H9 (cell line): ENCODE measurements around the gene UBE4A. TPM values are rescaled to one million over a fixed set of nuclear protein-coding genes. Genes with fewer than 3 reads are reported as not detected.

ENCODE experiments used
- DNase-seq: peaks from one replicate; pipeline ENCODE4 v3.0.0-alpha.2; 2017
- H2AFZ ChIP-seq: one replicate; pipeline ENCODE4 v1.6.1; 2013; ENCODE audit warnings: mild to moderate bottlenecking, low read length, control low read depth, moderate library complexity
- H2AK5ac ChIP-seq: 2 replicates; pipeline ENCODE4 v1.6.1; 2013; ENCODE audit warnings: low read length, control low read depth, mixed read lengths; ENCODE audit not compliant: insufficient read length
- H2BK120ac ChIP-seq: one replicate; pipeline ENCODE4 v1.6.1; 2013; ENCODE audit warnings: low read depth, mild to moderate bottlenecking, low read length, control low read depth, inconsistent platforms; ENCODE audit not compliant: poor library complexity, severe bottlenecking
- H2BK12ac ChIP-seq: 2 replicates; pipeline ENCODE4 v1.6.1; 2013; ENCODE audit warnings: low read length, control low read depth, mixed read lengths, low read depth; ENCODE audit not compliant: insufficient read length
- H2BK15ac ChIP-seq: 2 replicates; pipeline ENCODE4 v1.6.1; 2013; ENCODE audit warnings: low read depth, low read length, control low read depth
- H2BK20ac ChIP-seq: one replicate; pipeline ENCODE4 v1.6.1; 2013; ENCODE audit warnings: low read depth, mild to moderate bottlenecking, low read length, control low read depth, inconsistent platforms; ENCODE audit not compliant: poor library complexity, severe bottlenecking
- H2BK5ac ChIP-seq: 2 replicates; pipeline ENCODE4 v1.6.1; 2013; ENCODE audit warnings: low read length, control low read depth, mixed read lengths; ENCODE audit not compliant: insufficient read length
- H3K14ac ChIP-seq: 2 replicates; pipeline ENCODE4 v1.6.1; 2013; ENCODE audit warnings: low read length, control low read depth; ENCODE audit not compliant: insufficient read depth
- H3K18ac ChIP-seq: 2 replicates; pipeline ENCODE4 v1.6.1; 2013; ENCODE audit warnings: low read depth, mild to moderate bottlenecking, mixed read lengths, low read length, control low read depth; ENCODE audit not compliant: insufficient read length
- H3K23ac ChIP-seq: 2 replicates; pipeline ENCODE4 v1.6.1; 2013; ENCODE audit warnings: low read length, control low read depth, mixed read lengths, low read depth; ENCODE audit not compliant: insufficient read length
- H3K23me2 ChIP-seq: 2 replicates; pipeline ENCODE4 v1.6.1; 2013; ENCODE audit warnings: low read depth, mild to moderate bottlenecking, mixed read lengths, low read length, control low read depth; ENCODE audit not compliant: insufficient read length, poor library complexity, severe bottlenecking
- H3K27ac ChIP-seq: 2 replicates; pipeline ENCODE4 v1.5.1; 2013; ENCODE audit warnings: low read length, control low read depth, mixed read lengths, low read depth; ENCODE audit not compliant: insufficient read length
- H3K27me3 ChIP-seq: 2 replicates; pipeline ENCODE4 v1.6.1; 2013; ENCODE audit warnings: low read length, control low read depth, inconsistent platforms; ENCODE audit not compliant: insufficient read depth
- H3K4ac ChIP-seq: 2 replicates; pipeline ENCODE4 v1.6.1; 2013; ENCODE audit warnings: low read depth, mild to moderate bottlenecking, control low read depth, inconsistent platforms, low read length, moderate library complexity
- H3K4me1 ChIP-seq: 2 replicates; pipeline ENCODE4 v1.6.1; 2013; ENCODE audit warnings: low read length, control low read depth, inconsistent platforms; ENCODE audit not compliant: insufficient read depth
- H3K4me2 ChIP-seq: 2 replicates; pipeline ENCODE4 v1.6.1; 2013; ENCODE audit warnings: low read length, control low read depth, mixed read lengths; ENCODE audit not compliant: insufficient read length, insufficient read depth
- H3K56ac ChIP-seq: 2 replicates; pipeline ENCODE4 v1.6.1; 2013; ENCODE audit warnings: low read depth, mild to moderate bottlenecking, mixed read lengths, low read length, control low read depth; ENCODE audit not compliant: insufficient read length
- H3K79me1 ChIP-seq: 2 replicates; pipeline ENCODE4 v1.6.1; 2013; ENCODE audit warnings: low read depth, mild to moderate bottlenecking, moderate library complexity, low read length, control low read depth, inconsistent platforms; ENCODE audit not compliant: insufficient read depth, poor library complexity, severe bottlenecking
- H3K79me2 ChIP-seq: 2 replicates; pipeline ENCODE4 v1.6.1; 2013; ENCODE audit warnings: low read length, control low read depth, inconsistent platforms; ENCODE audit not compliant: insufficient read depth
- H3K9ac ChIP-seq: 2 replicates; pipeline ENCODE4 v1.6.1; 2013; ENCODE audit warnings: low read length, control low read depth, mixed read lengths; ENCODE audit not compliant: insufficient read length; ENCODE audit errors: extremely low read depth
- H3K9me3 ChIP-seq: one replicate; pipeline ENCODE4 v1.6.1; 2013; ENCODE audit warnings: low read depth, low read length, inconsistent platforms; ENCODE audit not compliant: control insufficient read depth
- H3T11ph ChIP-seq: one replicate; pipeline ENCODE4 v1.6.1; 2013; ENCODE audit warnings: mild to moderate bottlenecking, low read length, control low read depth, inconsistent platforms
- H4K20me1 ChIP-seq: one replicate; pipeline ENCODE4 v1.6.1; 2013; ENCODE audit not compliant: control insufficient read depth, insufficient read length, insufficient read depth
- H4K5ac ChIP-seq: 2 replicates; pipeline ENCODE4 v1.6.1; 2013; ENCODE audit warnings: low read depth, mild to moderate bottlenecking, mixed read lengths, low read length, control low read depth; ENCODE audit not compliant: insufficient read length
- H4K8ac ChIP-seq: replicated peaks from 2 replicates; pipeline ENCODE4 v1.6.1; 2013; ENCODE audit warnings: low read length, control low read depth, mixed read lengths, low read depth; ENCODE audit not compliant: insufficient read length
- H4K91ac ChIP-seq: 2 replicates; pipeline ENCODE4 v1.6.1; 2013; ENCODE audit warnings: low read depth, mild to moderate bottlenecking, moderate library complexity, mixed read lengths, low read length, control low read depth; ENCODE audit not compliant: insufficient read length
- H3K27ac Mint-ChIP-seq, 3 experiments: 2 replicates in 2 of 3; 3 replicates in 1 of 3; pipeline ENCODE4 v1.8.0; 2020 to 2021; ENCODE audit warnings: mixed read lengths in 3 of 3, mild to moderate bottlenecking in 1 of 3, moderate library complexity in 1 of 3
- H3K27me3 Mint-ChIP-seq: 2 replicates; pipeline ENCODE4 v1.8.0; 2021; ENCODE audit warnings: low read depth, mild to moderate bottlenecking, moderate library complexity, mixed read lengths
- H3K36me3 Mint-ChIP-seq, 3 experiments: 2 replicates in 2 of 3; 3 replicates in 1 of 3; pipeline ENCODE4 v1.8.0; 2020 to 2021; ENCODE audit warnings: low read depth in 3 of 3, mixed read lengths in 3 of 3; ENCODE audit not compliant: insufficient read depth in 1 of 3
- H3K4me1 Mint-ChIP-seq, 2 experiments: 2 replicates each; pipeline ENCODE4 v1.8.0; 2020; ENCODE audit warnings: mixed read lengths in 2 of 2
- H3K4me3 Mint-ChIP-seq, 2 experiments: 2 replicates in 1 of 2; 3 replicates in 1 of 2; pipeline ENCODE4 v1.8.0; 2020 to 2021; ENCODE audit warnings: mild to moderate bottlenecking in 2 of 2, mixed read lengths in 2 of 2, moderate library complexity in 1 of 2
- H3K9me3 Mint-ChIP-seq, 2 experiments: 2 replicates in 1 of 2; 3 replicates in 1 of 2; pipeline ENCODE4 v1.8.0; 2020; ENCODE audit warnings: mild to moderate bottlenecking in 2 of 2, mixed read lengths in 2 of 2, moderate library complexity in 1 of 2
- CTCF ChIP-seq: fragments of 200-600 bp; sonication (generic); conservative IDR thresholded peaks from 3 replicates; pipeline ENCODE4 v1.8.0; 2021; ENCODE audit warnings: antibody characterized with exemption, mild to moderate bottlenecking
- WGBS: extraction: QIAGEN DNeasy Blood & Tissue Kit; methylation state at CpG from one replicate; pipeline ENCODE4 v1.1.7; 2013; ENCODE audit warnings: missing lambda C conversion rate, low lambda C conversion rate, mixed read lengths; ENCODE audit not compliant: insufficient read length; ENCODE audit errors: extremely low coverage; 5-methylcytosine and 5-hydroxymethylcytosine counted together
- total RNA-seq: library from RNA; stranded (reverse); gene quantifications from 2 replicates; pipeline ENCODE4 v1.2.1, GENCODE V29; 2021

The UBE4A gene
- total RNA-seq, 1 experiment from 2014 or later = 33.7 TPM

GRCh38 chr11:118364956-118365615 is 5.7 kb downstream of the UBE4A start:
- Histone ChIP-seq H3K79me2 (peaks cover 4% of the 10 kb centered on the region; the same call in 1 of the 2 replicates), H4K20me1 (no peaks in the 10 kb centered on the region), H3K4me2 (no peak overlapping the region), H2AK5ac (no peak overlapping the region), H2BK20ac (no peak overlapping the region), H3K23me2 (peaks cover 1% of the 10 kb centered on the region), H3K9ac (no peak overlapping the region), H3K14ac (no peak overlapping the region), H3K56ac (no peak overlapping the region), H3T11ph (no peak overlapping the region), H3K4ac (no peak overlapping the region), H2BK5ac (no peak overlapping the region), H4K91ac (no peak overlapping the region), H3K18ac (no peak overlapping the region), H2BK15ac (no peak overlapping the region), H2BK12ac (no peak overlapping the region), H2BK120ac (no peak overlapping the region), H4K5ac (no peak overlapping the region), H2AFZ (no peak overlapping the region), H3K27ac (no peak overlapping the region), H3K4me1 (peaks cover 2% of the 10 kb centered on the region; the same call in 1 of the 2 replicates), H3K23ac (no peak overlapping the region), H3K79me1 (no peaks in the 10 kb centered on the region), H3K9me3 (no peaks in the 10 kb centered on the region), H3K27me3 (no peaks in the 10 kb centered on the region), H4K8ac (no peak overlapping the region)
- no peak overlapping the region for H3K4me3 Mint-ChIP-seq
- H3K4me1 Mint-ChIP-seq = peaks cover 0 to 4% of the 10 kb centered on the region in 2 experiments; a peak in 3 of 4 replicates
- no peaks in the 10 kb centered on the region for H3K27me3 Mint-ChIP-seq
- H3K27ac Mint-ChIP-seq = no peak overlapping the region
- no peak for TF ChIP-seq CTCF
- H3K9me3 Mint-ChIP-seq = no peaks in the 10 kb centered on the region
- no peak for DNase-seq
- H3K36me3 Mint-ChIP-seq = peaks cover 3 to 38% (median 25%) of the 10 kb centered on the region in 3 experiments; a peak in 6 of 7 replicates
- no CpG with 5 or more reads among the region's 3 CpGs for WGBS
